HCT116 (cell line): ENCODE data around the gene MAPK8.

Source experiments
- CTCF ChIP-seq, 3 experiments: fragments of 200-600 bp in 1 of 3; sonication (generic) in 1 of 3; IDR thresholded peaks in 2 of 3; conservative IDR thresholded peaks in 1 of 3; 2 replicates each; pipeline ENCODE4 v1.5.1; 2012 to 2017; ENCODE audit warnings: low read depth in 2 of 3, low read length in 2 of 3, antibody characterized with exemption in 1 of 3, borderline replicate concordance in 1 of 3, control low read depth in 1 of 3, mild to moderate bottlenecking in 1 of 3, mixed read lengths in 1 of 3, mixed run types in 1 of 3, moderate library complexity in 1 of 3; ENCODE audit not compliant: insufficient read depth in 1 of 3
- EZH2 ChIP-seq: fragments of 200-600 bp; sonication (generic); IDR thresholded peaks from 2 replicates; pipeline ENCODE4 v1.6.1; 2017; ENCODE audit warnings: antibody characterized with exemption, mixed run types
- EZH2phosphoT487 ChIP-seq: fragments of 200-600 bp; IDR thresholded peaks from 2 replicates; pipeline ENCODE4 v1.6.1; 2018; ENCODE audit warnings: antibody characterized with exemption, borderline replicate concordance
- POLR2A ChIP-seq: IDR thresholded peaks from 2 replicates; pipeline ENCODE4 v1.7.0; 2011; ENCODE audit warnings: borderline replicate concordance; ENCODE audit not compliant: insufficient read depth, insufficient read length; ENCODE audit errors: extremely low read depth
- POLR2AphosphoS5 ChIP-seq: IDR thresholded peaks from 2 replicates; pipeline ENCODE4 v1.6.1; 2011; ENCODE audit warnings: mild to moderate bottlenecking, low read depth, low read length, moderate library complexity
- RAD21 ChIP-seq: IDR thresholded peaks from 2 replicates; pipeline ENCODE4 v1.6.1; 2012; ENCODE audit warnings: low read depth, mild to moderate bottlenecking
- REST ChIP-seq: IDR thresholded peaks from 2 replicates; pipeline ENCODE4 v1.6.1; 2012; ENCODE audit warnings: low read depth
- TCF7L2 ChIP-seq: IDR thresholded peaks from 2 replicates; pipeline ENCODE4 v1.7.0; 2011; ENCODE audit warnings: borderline replicate concordance, inconsistent platforms; ENCODE audit not compliant: insufficient read depth, insufficient read length; ENCODE audit errors: extremely low read depth
- ZFX ChIP-seq: fragments of 450-650 bp; IDR thresholded peaks from 2 replicates; pipeline ENCODE4 v1.6.1; 2017
- TF ChIP-seq, protein P1 (sequence below): IDR thresholded peaks from 2 replicates; pipeline ENCODE4 v1.6.1; 2012
- TF ChIP-seq, protein P2 (sequence below): IDR thresholded peaks from 2 replicates; pipeline ENCODE4 v1.6.1; 2011; ENCODE audit warnings: mild to moderate bottlenecking, low read length, moderate library complexity; ENCODE audit not compliant: insufficient replicate concordance; ENCODE audit errors: extremely low read depth

DNA sequence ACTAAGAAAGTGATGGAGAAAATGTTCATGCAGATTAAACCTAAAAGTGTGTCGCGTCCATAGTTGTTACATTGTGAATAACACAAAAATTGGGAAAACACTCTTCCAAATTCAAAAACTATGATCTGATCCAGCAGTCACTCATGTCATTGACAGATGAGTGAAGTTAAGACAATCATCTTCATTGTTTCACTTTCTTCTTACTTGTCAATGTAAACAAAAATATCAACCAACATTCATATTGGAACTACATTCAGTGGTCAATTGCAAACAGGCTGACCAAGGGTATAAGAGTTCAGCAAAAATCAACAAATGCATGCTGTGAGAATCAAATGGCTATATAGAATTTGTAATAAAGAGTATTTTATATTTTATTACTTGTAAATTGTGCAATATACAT is 33.8 kb upstream of the MAPK8 start:
- TF ChIP-seq REST (no peak), POLR2A (no peak), CTCF (IDR thresholded peaks at IDR 0.05 in 2 of 3, conservative IDR thresholded peaks at IDR 0.05 in 1 of 3; ENCODE audit: borderline replicate concordance in 1 of 3, insufficient read depth in 1 of 3, low read depth in 2 of 3, low read length in 2 of 3) (no peak), EZH2 (no peak), POLR2AphosphoS5 (no peak), RAD21 (no peak), EZH2phosphoT487 (no peak), ZFX (no peak), TCF7L2 (no peak)
- TF ChIP-seq, protein P1, sequence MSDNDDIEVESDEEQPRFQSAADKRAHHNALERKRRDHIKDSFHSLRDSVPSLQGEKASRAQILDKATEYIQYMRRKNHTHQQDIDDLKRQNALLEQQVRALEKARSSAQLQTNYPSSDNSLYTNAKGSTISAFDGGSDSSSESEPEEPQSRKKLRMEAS, result no peak
- TF ChIP-seq, protein P2, sequence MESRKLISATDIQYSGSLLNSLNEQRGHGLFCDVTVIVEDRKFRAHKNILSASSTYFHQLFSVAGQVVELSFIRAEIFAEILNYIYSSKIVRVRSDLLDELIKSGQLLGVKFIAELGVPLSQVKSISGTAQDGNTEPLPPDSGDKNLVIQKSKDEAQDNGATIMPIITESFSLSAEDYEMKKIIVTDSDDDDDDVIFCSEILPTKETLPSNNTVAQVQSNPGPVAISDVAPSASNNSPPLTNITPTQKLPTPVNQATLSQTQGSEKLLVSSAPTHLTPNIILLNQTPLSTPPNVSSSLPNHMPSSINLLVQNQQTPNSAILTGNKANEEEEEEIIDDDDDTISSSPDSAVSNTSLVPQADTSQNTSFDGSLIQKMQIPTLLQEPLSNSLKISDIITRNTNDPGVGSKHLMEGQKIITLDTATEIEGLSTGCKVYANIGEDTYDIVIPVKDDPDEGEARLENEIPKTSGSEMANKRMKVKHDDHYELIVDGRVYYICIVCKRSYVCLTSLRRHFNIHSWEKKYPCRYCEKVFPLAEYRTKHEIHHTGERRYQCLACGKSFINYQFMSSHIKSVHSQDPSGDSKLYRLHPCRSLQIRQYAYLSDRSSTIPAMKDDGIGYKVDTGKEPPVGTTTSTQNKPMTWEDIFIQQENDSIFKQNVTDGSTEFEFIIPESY, result no peak
